ENCODE measurements around the gene ATXN7L1.

The ATXN7L1 gene

DNA sequence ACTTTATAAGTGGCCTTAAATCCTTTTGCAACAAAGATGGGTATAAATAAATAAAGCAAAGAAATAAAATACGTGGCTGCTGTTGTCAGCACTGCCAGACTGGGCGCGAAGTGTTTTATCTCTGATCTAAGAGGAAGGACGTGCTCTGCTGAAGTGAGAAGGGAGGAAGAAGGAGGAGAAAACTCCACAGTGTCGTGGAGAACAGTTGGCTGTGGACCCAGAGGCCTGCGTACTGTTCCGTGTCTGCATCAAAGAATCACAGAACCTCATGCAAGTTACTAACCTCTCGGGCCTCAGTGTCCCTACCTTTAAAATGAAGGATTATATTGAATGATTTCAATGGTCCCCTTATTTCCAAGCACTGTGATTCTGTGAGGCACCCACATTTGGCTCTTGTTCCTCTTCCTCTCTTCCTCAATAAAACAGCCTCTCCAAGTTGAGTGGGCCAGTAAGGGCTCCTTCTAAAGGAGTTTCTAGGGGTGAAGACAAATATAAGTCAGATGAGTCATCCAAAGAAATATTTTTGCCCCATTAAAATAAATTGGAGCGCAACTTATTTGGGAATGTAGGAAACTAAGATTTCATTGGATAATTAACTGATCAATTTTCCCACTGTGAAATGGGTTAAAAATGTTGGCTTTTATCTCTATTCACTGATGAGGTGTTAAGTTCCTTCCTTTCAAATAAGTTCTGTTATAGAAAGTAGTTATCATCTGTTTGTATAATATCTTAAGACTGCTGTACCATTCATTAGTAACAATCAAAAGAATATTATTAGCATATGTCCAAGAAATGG lies 168.2 kb downstream of the ATXN7L1 start:
- TF ChIP-seq, protein P1, sequence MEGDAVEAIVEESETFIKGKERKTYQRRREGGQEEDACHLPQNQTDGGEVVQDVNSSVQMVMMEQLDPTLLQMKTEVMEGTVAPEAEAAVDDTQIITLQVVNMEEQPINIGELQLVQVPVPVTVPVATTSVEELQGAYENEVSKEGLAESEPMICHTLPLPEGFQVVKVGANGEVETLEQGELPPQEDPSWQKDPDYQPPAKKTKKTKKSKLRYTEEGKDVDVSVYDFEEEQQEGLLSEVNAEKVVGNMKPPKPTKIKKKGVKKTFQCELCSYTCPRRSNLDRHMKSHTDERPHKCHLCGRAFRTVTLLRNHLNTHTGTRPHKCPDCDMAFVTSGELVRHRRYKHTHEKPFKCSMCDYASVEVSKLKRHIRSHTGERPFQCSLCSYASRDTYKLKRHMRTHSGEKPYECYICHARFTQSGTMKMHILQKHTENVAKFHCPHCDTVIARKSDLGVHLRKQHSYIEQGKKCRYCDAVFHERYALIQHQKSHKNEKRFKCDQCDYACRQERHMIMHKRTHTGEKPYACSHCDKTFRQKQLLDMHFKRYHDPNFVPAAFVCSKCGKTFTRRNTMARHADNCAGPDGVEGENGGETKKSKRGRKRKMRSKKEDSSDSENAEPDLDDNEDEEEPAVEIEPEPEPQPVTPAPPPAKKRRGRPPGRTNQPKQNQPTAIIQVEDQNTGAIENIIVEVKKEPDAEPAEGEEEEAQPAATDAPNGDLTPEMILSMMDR (IDR thresholded peaks at IDR 0.05; ENCODE audit: low read depth, low read length, missing control alignments): no peak

DNA sequence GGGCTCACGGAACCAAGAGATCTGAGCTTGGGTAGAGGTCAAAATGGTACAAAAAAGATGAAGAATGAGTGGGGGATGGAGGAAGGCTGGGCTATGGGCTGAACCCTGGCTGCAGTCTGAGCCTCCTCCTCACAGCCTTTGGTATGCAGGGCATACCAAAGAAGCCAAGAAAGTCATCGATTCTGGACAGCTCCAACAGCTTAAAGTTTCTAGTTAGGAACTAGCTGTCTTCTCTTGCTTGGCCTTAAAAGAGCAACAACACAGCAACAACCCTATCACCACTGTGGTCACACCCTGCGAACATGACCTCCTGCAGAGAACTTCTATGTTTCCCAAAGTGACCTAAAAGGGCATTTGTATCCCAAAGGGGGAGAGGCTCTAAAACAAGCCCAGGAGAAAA lies 169.0 kb downstream of the ATXN7L1 start:
- TF ChIP-seq, protein P1 (IDR thresholded peaks at IDR 0.05; ENCODE audit: low read depth, low read length, missing control alignments): no peak
- H3K4me3 ChIP-seq (ENCODE audit: low read depth, low read length): no peak overlapping the region
- DNase-seq (ENCODE audit: low read depth): no peak

More for the DNA sequence above, 168.2 kb downstream of the ATXN7L1 start:
- no peak overlapping the region for H3K4me3 ChIP-seq (ENCODE audit: low read depth, low read length)
- no peak for DNase-seq (ENCODE audit: low read depth)

DNA sequence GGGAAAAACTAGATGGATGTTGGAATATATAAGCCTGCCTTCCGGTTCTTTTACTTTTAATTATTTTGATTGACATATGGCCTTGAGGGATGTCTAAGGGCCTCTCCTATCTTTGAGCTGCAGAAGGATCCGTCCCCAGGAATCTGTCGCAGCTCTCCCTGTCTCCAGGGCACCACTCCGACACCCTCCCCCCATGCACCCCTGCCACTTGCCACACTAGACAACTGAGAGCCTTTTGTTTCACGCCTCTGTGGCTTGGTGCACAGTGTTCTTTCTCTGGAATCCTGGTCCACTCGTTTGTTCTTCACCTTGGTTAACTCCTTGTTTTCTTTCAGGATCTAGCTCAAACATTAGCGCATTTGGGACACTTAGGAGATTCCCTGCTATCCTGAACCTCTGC lies 171.0 kb downstream of the ATXN7L1 start:
- no peak overlapping the region for H3K4me3 ChIP-seq (ENCODE audit: low read depth, low read length)
- no peak for DNase-seq (ENCODE audit: low read depth)
- TF ChIP-seq, protein P1 (IDR thresholded peaks at IDR 0.05; ENCODE audit: low read depth, low read length, missing control alignments): no peak

DNA sequence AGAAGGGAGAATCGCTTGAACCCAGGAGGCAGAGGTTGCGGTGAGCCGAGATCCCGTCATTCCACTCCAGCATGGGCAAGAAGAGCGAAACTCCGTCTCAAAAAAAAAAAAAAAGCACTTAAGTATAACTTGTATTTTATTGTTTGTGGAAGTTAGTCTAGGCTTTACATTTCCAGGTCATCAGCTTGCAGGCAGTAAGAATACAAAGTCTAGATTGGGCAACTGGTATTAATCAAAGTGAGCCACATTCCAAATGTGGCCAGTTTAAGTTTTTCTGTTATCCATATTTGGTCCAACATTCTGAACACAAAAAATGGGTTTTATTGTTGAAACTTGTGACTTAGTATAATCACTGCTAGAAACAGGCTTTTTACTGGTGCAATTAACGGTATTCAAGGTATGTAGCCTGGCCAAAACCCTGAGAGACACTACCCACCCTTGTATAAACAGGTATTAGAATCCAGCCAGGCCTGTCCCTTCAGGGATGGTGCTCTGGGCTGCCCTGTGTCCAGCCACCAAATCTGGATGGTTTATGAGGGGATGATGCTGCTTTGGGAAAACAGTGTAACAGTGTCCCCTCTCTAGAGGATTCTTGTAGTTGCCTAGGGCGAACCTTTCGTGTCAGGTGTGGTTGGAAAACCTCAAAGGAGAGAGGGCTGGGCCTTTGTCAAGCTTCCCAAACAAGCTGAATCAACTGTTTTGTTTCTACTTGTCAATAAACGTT lies 173.0 kb downstream of the ATXN7L1 start:
- TF ChIP-seq, protein P1 (IDR thresholded peaks at IDR 0.05; ENCODE audit: low read depth, low read length, missing control alignments): no peak
- DNase-seq (ENCODE audit: low read depth): no peak
- H3K4me3 ChIP-seq (ENCODE audit: low read depth, low read length): no peak overlapping the region

DNA sequence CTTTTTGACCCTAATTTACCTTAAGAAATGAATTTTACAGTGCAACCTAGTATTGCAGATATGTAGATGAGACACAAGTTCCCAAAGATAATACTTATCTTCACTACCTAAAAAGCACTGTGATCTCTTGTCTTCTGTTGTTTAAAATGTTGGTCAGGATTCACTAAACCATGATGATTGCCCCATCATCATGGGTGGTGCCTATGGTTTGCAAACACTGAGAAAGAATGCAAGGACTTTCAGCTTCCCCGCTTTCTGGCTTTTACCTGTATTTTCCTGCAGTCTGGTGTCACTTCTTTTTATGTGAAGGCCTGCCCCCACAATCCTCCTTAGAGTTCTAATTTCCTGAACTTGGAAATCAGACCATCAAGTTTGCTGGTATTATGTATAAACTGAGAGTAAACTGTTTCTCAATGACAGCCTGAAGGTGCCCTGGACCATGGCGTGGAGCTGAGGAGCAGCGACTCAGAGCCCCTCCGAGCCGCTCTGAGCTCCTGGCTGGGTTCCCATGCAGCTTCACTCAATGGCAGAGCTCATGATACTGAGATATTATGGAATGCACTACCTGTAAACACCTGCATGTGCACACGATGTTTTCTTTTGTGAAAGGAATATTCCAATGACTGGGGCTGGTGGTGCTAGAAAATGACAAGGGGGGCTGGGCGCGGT lies 176.7 kb downstream of the ATXN7L1 start:
- DNase-seq (ENCODE audit: low read depth): no peak
- TF ChIP-seq, protein P1 (IDR thresholded peaks at IDR 0.05; ENCODE audit: low read depth, low read length, missing control alignments): no peak
- no peak overlapping the region for H3K4me3 ChIP-seq (ENCODE audit: low read depth, low read length)

DNA sequence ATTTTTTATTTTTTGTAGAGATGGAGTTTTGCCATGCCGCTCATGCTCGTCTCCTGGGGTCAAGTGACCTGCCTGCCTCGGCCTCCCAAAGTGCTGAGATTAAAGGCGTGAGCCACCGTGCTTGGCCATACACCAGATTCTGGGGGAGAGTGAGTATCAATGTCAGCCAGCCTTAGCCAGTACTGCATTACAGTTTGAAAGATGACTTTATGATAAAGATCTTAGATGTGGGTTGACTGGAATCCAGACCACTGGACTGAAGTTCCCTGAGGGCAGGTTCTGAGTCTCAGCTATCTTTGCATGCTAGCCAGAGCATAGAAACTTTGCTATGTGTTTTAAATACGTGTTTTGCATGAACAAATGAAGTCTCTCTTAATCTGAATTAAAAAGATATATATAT lies 177.9 kb downstream of the ATXN7L1 start:
- TF ChIP-seq, protein P1 (IDR thresholded peaks at IDR 0.05; ENCODE audit: low read depth, low read length, missing control alignments): no peak
- H3K4me3 ChIP-seq (ENCODE audit: low read depth, low read length): no peak overlapping the region
- DNase-seq (ENCODE audit: low read depth): no peak

Data from GM12864 (cell line).